PC-9 (cell line): ENCODE results near the gene UBTF.

Experiments
- EZH2 ChIP-seq: fragments of 200-600 bp; sonication (generic); IDR thresholded peaks from 2 replicates; pipeline ENCODE4 v1.8.0; 2017; ENCODE audit warnings: antibody characterized with exemption, low read depth
- TF ChIP-seq, protein P1 (sequence below): fragments of 200-600 bp; sonication (generic); conservative IDR thresholded peaks from 2 replicates; pipeline ENCODE4 v1.6.1; 2017; ENCODE audit warnings: mixed run types, antibody characterized with exemption, mild to moderate bottlenecking, moderate library complexity

GRCh38 chr17:44219108-44219615, 313 bp downstream of the UBTF start:
- TF ChIP-seq, protein P1, sequence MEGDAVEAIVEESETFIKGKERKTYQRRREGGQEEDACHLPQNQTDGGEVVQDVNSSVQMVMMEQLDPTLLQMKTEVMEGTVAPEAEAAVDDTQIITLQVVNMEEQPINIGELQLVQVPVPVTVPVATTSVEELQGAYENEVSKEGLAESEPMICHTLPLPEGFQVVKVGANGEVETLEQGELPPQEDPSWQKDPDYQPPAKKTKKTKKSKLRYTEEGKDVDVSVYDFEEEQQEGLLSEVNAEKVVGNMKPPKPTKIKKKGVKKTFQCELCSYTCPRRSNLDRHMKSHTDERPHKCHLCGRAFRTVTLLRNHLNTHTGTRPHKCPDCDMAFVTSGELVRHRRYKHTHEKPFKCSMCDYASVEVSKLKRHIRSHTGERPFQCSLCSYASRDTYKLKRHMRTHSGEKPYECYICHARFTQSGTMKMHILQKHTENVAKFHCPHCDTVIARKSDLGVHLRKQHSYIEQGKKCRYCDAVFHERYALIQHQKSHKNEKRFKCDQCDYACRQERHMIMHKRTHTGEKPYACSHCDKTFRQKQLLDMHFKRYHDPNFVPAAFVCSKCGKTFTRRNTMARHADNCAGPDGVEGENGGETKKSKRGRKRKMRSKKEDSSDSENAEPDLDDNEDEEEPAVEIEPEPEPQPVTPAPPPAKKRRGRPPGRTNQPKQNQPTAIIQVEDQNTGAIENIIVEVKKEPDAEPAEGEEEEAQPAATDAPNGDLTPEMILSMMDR = no peak; the same call in 1 of the 2 replicates
- no peak for TF ChIP-seq EZH2
